Stimulated activated CD8-positive, alpha-beta memory T cell treated with anti-CD3 and anti-CD28 coated beads, Interleukin-12 subunit alpha, Interleukin-12 subunit beta, amount 100 ng/mL, for 24 hours (primary cell): Measurements from ENCODE around the gene ZDHHC14.
"Not testable (repeated sequence)": the region's sequence is repeated elsewhere in the genome, so short reads cannot be mapped to it uniquely, and the experiment has no call there.

Experiments
- DNase-seq: peaks from one replicate; pipeline ENCODE4 v3.0.0-alpha.2; 2020; ENCODE audit errors: extremely low read depth

The ZDHHC14 gene

GRCh38 chr6:157551041-157551832, 170.2 kb downstream of the ZDHHC14 start:
- no peak for DNase-seq

- DNase-seq: no peak
Observed at GRCh38 chr6:157552081-157552747, 171.2 kb downstream of the ZDHHC14 start.

GRCh38 chr6:157552820-157553485, 172.0 kb downstream of the ZDHHC14 start:
- no peak for DNase-seq

GRCh38 chr6:157554747-157555146, 173.8 kb downstream of the ZDHHC14 start:
- DNase-seq: no peak

GRCh38 chr6:157555455-157556143, 174.6 kb downstream of the ZDHHC14 start:
- no peak for DNase-seq

- no peak for DNase-seq
Observed at GRCh38 chr6:157556144-157556645, 175.2 kb downstream of the ZDHHC14 start.

GRCh38 chr6:157556671-157557430, 175.9 kb downstream of the ZDHHC14 start:
- DNase-seq: no peak

GRCh38 chr6:157557559-157557958, 176.6 kb downstream of the ZDHHC14 start:
- DNase-seq: no peak

- no peak for DNase-seq
Observed at GRCh38 chr6:157558049-157558448, 177.1 kb downstream of the ZDHHC14 start.

- DNase-seq: no peak
Observed at GRCh38 chr6:157558487-157559200, 177.7 kb downstream of the ZDHHC14 start.

- DNase-seq: no peak
Observed at GRCh38 chr6:157559201-157559756, 178.3 kb downstream of the ZDHHC14 start.

- not testable (repeated sequence) for DNase-seq
Observed at GRCh38 chr6:157560063-157560462, 179.1 kb downstream of the ZDHHC14 start.

- no peak for DNase-seq
Observed at GRCh38 chr6:157560691-157561413, 179.9 kb downstream of the ZDHHC14 start.

- no peak for DNase-seq
Observed at GRCh38 chr6:157561414-157561790, 180.4 kb downstream of the ZDHHC14 start.

- no peak for DNase-seq
Observed at GRCh38 chr6:157561929-157562810, 181.2 kb downstream of the ZDHHC14 start.

GRCh38 chr6:157562997-157563396, 182.0 kb downstream of the ZDHHC14 start:
- no peak for DNase-seq

GRCh38 chr6:157563611-157564284, 182.8 kb downstream of the ZDHHC14 start:
- no peak for DNase-seq

GRCh38 chr6:157568702-157569101, 187.7 kb downstream of the ZDHHC14 start:
- DNase-seq: no peak
